ENCODE measurements around the gene IER3IP1. TPM values are rescaled to one million over a fixed set of nuclear protein-coding genes. Genes with fewer than 3 reads are reported as not detected.

IER3IP1 gene
- total and polyA plus RNA-seq, 2 of the 4 experiments (the other 2 are of a cell fraction): 7.0 to 11.7 TPM

GRCh38 chr18:47146206-47146605, 30.0 kb downstream of the IER3IP1 start:
- dilution Hi-C loops (cut with HindIII; ENCODE audit: low sequenced_read_pairs, unreplicated experiment): no loop called here
- Histone ChIP-seq H3K9me3 (ENCODE audit: control insufficient read depth, insufficient read depth, low read length) (no peaks in the 10 kb centered on the region), H2BK120ac (ENCODE audit: low read depth, low read length) (no peak overlapping the region), H3K27ac (ENCODE audit: insufficient read depth, low read length) (no peak overlapping the region), H3K14ac (replicated peaks; ENCODE audit: low read depth, low read length) (no peak overlapping the region), H3K4me2 (ENCODE audit: low read depth, low read length) (no peak overlapping the region), H3K79me1 (ENCODE audit: low read depth in 1 of 2, low read length in 2 of 2) (peaks cover 16 to 62% of the 10 kb centered on the region in 2 experiments), H4K91ac (ENCODE audit: insufficient read depth, low read depth, low read length) (no peak overlapping the region), H3K4ac (ENCODE audit: low read depth, low read length) (no peak overlapping the region), H4K5ac (ENCODE audit: low read depth, low read length) (no peak overlapping the region), H4K8ac (ENCODE audit: low read depth in 2 of 2, low read length in 2 of 2) (no peak overlapping the region), H3K4me1 (ENCODE audit: control insufficient read depth, insufficient read depth, low read length) (peaks cover 5% of the 10 kb centered on the region), H2AK5ac (ENCODE audit: low read depth, low read length) (no peak overlapping the region), H2BK15ac (ENCODE audit: low read depth, low read length) (no peak overlapping the region), H4K20me1 (ENCODE audit: insufficient read depth, low read length) (0 out of 2 replicates have a peak, but pooled peaks cover 5% of the 10 kb centered on the region), H3K27me3 (ENCODE audit: control insufficient read depth, insufficient read depth, low read length) (no peaks in the 10 kb centered on the region), H2AK9ac (replicated peaks; ENCODE audit: low read depth, low read length, poor library complexity) (no peak overlapping the region), H2BK5ac (ENCODE audit: low read depth, low read length, poor library complexity, severe bottlenecking) (no peak overlapping the region), H3K9me1 (ENCODE audit: insufficient read depth, low read length) (peaks cover 12% of the 10 kb centered on the region), H3K18ac (ENCODE audit: low read depth, low read length) (no peak overlapping the region), H2AFZ (replicated peaks; ENCODE audit: low read length, poor library complexity) (no peak overlapping the region), H3K56ac (ENCODE audit: extremely low read depth, insufficient read depth, low read length) (no peak overlapping the region), H2BK20ac (ENCODE audit: low read depth, low read length) (no peak overlapping the region), H3K36me3 (ENCODE audit: control insufficient read depth, insufficient read depth, low read length) (no peaks in the 10 kb centered on the region), H3K4me3 (ENCODE audit: insufficient read depth, low read depth, low read length) (no peak overlapping the region), H3K9ac (ENCODE audit: low read depth, low read length) (no peak overlapping the region), H3K23ac (ENCODE audit: low read depth, low read length) (no peak overlapping the region)
- ChIA-PET CTCF (interaction anchor here (0.6 kb wide), 1 partner anchor 59 kb away, joined by 3 read pairs; no protein-coding TSS in a partner anchor), POLR2A (ENCODE audit: unreplicated experiment) (no interaction called here)
- WGBS, 2 experiments (ENCODE audit: extremely low coverage in 2 of 2, insufficient read length in 1 of 2): no CpG with 5 or more reads among the region's 3 CpGs
- in situ Hi-C loops (cut with MboI; ENCODE audit: low sequenced_read_pairs): no loop called here
- no peak for TF ChIP-seq FOS (IDR thresholded peaks at IDR 0.05; ENCODE audit: low read depth, low read length)
- TF ChIP-seq POLR2A (IDR thresholded peaks at IDR 0.05; ENCODE audit: low read depth, low read length): no peak
- no peak for TF ChIP-seq BHLHE40 (IDR thresholded peaks at IDR 0.05; ENCODE audit: low read depth, low read length)
- no peak for TF ChIP-seq RCOR1 (IDR thresholded peaks at IDR 0.05; ENCODE audit: insufficient replicate concordance, low read length)
- no peak for TF ChIP-seq RFX5 (IDR thresholded peaks at IDR 0.05; ENCODE audit: low read depth, low read length)
- TF ChIP-seq CTCF (conservative IDR thresholded peaks at IDR 0.05; ENCODE audit: low read depth, low read length): no peak
- no peak for TF ChIP-seq CHD1 (IDR thresholded peaks at IDR 0.05; ENCODE audit: low read depth, low read length)
- no peak for TF ChIP-seq MAZ (IDR thresholded peaks at IDR 0.05; ENCODE audit: borderline replicate concordance, low read depth, low read length)
- TF ChIP-seq MXI1 (IDR thresholded peaks at IDR 0.05; ENCODE audit: borderline replicate concordance, low read depth, low read length): no peak
- no peak for TF ChIP-seq ELK1 (IDR thresholded peaks at IDR 0.05; ENCODE audit: borderline replicate concordance, low read depth, low read length)
- TF ChIP-seq NFE2L2 (IDR thresholded peaks at IDR 0.05; ENCODE audit: low read depth, low read length): no peak
- no peak for TF ChIP-seq MAFK (IDR thresholded peaks at IDR 0.05; ENCODE audit: low read depth, low read length)
- TF ChIP-seq CEBPB (IDR thresholded peaks at IDR 0.05; ENCODE audit: low read depth, low read length): no peak
- TF ChIP-seq RAD21 (IDR thresholded peaks at IDR 0.05; ENCODE audit: low read length): no peak
- TF ChIP-seq USF2 (IDR thresholded peaks at IDR 0.05; ENCODE audit: low read depth, low read length): no peak
- no peak for TF ChIP-seq SMC3 (IDR thresholded peaks at IDR 0.05; ENCODE audit: low read depth, low read length)
- intact Hi-C loops (cut with micrococcal nuclease): no loop called here
- no peak for ATAC-seq (ENCODE audit: low read depth)
- DNase-seq: no peak
- BruUV-seq (replicated peaks): no TSS peak

Measured in IMR-90 (cell line).